ENCODE data around the gene TAF4. TPM values are rescaled to one million over a fixed set of nuclear protein-coding genes. Genes with fewer than 3 reads are reported as not detected.

The TAF4 gene
- total and polyA plus RNA-seq, 2 of the 13 experiments (the other 11 are each of a cell fraction or from before 2014, with no cell fraction given) = 5.9 to 12.0 TPM

DNA sequence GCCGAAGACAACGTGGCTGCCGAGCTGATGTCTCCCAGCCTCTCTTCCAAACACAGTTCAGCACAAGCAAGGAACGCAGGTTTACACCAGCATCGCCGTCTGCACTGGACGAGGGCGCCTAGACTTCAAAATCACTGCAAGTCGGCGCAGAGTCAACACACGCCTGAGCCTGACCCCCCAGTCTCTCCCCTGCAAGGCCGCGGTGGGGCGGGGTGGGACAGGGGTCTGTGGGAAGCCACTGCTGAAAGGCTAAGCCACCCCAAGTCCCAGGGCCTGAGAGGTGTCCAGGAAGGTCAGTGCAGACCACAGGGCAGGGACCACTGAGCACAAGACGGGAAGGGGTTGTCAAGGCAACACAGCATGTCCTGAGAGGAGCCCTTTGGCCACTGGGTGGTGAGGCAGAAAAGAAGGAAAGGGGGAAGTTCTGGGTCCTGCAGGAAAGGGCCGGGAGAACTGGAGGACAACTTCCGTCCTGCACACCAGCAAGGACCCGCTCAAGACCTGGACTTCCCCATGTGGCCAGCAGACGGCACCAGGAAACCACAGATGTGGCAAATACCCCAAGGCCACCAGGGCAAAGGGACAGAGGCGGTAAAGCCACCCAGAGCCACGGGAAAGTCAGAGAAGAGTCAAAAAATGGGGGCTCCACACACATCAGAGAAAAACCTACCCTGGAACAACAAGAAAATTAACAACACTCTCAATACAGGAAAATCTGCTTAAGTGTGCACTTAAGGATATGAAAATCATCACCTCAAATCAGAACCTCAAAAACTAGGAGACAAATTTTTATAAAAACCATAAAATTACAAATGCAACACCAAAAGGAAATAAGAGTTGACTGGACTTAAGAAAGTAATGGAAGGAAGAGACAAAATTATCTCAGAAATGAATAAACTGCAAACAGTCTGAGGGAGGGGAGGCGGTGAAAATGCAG lies 84.8 kb downstream of the TAF4 start (continued):
- TF ChIP-seq ZBTB21 (CRISPR knock-in tag; IDR thresholded peaks at IDR 0.05) = no peak
- TF ChIP-seq ZNF30 (CRISPR knock-in tag; IDR thresholded peaks at IDR 0.05) = no peak
- no peak for TF ChIP-seq RBM22 (optimal IDR thresholded peaks at IDR 0.05; ENCODE audit: low read length)
- TF ChIP-seq, protein P1, sequence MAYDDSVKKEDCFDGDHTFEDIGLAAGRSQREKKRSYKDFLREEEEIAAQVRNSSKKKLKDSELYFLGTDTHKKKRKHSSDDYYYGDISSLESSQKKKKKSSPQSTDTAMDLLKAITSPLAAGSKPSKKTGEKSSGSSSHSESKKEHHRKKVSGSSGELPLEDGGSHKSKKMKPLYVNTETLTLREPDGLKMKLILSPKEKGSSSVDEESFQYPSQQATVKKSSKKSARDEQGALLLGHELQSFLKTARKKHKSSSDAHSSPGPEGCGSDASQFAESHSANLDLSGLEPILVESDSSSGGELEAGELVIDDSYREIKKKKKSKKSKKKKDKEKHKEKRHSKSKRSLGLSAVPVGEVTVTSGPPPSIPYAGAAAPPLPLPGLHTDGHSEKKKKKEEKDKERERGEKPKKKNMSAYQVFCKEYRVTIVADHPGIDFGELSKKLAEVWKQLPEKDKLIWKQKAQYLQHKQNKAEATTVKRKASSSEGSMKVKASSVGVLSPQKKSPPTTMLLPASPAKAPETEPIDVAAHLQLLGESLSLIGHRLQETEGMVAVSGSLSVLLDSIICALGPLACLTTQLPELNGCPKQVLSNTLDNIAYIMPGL (CRISPR knock-in tag; IDR thresholded peaks at IDR 0.05; ENCODE audit: borderline replicate concordance in 1 of 2, low read depth in 1 of 2) = peak; percentile 52 to 61; a peak in 2 of 4 replicates
- no peak for TF ChIP-seq ZNF329 (CRISPR knock-in tag; IDR thresholded peaks at IDR 0.05; ENCODE audit: low read depth)
- no peak for TF ChIP-seq CEBPB (IDR thresholded peaks at IDR 0.05; ENCODE audit: borderline replicate concordance, low read depth, low read length)
- no peak for TF ChIP-seq ZNF674 (CRISPR knock-in tag; IDR thresholded peaks at IDR 0.05; ENCODE audit: low read depth)
- peak; percentile 70; the same call in 1 of the 2 replicates for TF ChIP-seq ZNF274 (CRISPR knock-in tag; IDR thresholded peaks at IDR 0.05)
- TF ChIP-seq MED13 (CRISPR knock-in tag; IDR thresholded peaks at IDR 0.05) = no peak
- TF ChIP-seq FOXP1 (IDR thresholded peaks at IDR 0.05) = no peak
- TF ChIP-seq FOXP1 (CRISPR knock-in tag; IDR thresholded peaks at IDR 0.05) = no peak
- no peak for TF ChIP-seq ZNF354B (CRISPR knock-in tag; IDR thresholded peaks at IDR 0.05)
- no peak for TF ChIP-seq ETV5 (CRISPR knock-in tag; IDR thresholded peaks at IDR 0.05; ENCODE audit: borderline replicate concordance)
- TF ChIP-seq CBFB (CRISPR knock-in tag; IDR thresholded peaks at IDR 0.05) = no peak
- TF ChIP-seq, protein P2, sequence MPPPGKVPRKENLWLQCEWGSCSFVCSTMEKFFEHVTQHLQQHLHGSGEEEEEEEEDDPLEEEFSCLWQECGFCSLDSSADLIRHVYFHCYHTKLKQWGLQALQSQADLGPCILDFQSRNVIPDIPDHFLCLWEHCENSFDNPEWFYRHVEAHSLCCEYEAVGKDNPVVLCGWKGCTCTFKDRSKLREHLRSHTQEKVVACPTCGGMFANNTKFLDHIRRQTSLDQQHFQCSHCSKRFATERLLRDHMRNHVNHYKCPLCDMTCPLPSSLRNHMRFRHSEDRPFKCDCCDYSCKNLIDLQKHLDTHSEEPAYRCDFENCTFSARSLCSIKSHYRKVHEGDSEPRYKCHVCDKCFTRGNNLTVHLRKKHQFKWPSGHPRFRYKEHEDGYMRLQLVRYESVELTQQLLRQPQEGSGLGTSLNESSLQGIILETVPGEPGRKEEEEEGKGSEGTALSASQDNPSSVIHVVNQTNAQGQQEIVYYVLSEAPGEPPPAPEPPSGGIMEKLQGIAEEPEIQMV (CRISPR knock-in tag; IDR thresholded peaks at IDR 0.05; ENCODE audit: low read depth) = no peak
- TF ChIP-seq, protein P3, sequence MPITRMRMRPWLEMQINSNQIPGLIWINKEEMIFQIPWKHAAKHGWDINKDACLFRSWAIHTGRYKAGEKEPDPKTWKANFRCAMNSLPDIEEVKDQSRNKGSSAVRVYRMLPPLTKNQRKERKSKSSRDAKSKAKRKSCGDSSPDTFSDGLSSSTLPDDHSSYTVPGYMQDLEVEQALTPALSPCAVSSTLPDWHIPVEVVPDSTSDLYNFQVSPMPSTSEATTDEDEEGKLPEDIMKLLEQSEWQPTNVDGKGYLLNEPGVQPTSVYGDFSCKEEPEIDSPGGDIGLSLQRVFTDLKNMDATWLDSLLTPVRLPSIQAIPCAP (CRISPR knock-in tag; IDR thresholded peaks at IDR 0.05; ENCODE audit: low read depth) = no peak
- TF ChIP-seq, protein P4, sequence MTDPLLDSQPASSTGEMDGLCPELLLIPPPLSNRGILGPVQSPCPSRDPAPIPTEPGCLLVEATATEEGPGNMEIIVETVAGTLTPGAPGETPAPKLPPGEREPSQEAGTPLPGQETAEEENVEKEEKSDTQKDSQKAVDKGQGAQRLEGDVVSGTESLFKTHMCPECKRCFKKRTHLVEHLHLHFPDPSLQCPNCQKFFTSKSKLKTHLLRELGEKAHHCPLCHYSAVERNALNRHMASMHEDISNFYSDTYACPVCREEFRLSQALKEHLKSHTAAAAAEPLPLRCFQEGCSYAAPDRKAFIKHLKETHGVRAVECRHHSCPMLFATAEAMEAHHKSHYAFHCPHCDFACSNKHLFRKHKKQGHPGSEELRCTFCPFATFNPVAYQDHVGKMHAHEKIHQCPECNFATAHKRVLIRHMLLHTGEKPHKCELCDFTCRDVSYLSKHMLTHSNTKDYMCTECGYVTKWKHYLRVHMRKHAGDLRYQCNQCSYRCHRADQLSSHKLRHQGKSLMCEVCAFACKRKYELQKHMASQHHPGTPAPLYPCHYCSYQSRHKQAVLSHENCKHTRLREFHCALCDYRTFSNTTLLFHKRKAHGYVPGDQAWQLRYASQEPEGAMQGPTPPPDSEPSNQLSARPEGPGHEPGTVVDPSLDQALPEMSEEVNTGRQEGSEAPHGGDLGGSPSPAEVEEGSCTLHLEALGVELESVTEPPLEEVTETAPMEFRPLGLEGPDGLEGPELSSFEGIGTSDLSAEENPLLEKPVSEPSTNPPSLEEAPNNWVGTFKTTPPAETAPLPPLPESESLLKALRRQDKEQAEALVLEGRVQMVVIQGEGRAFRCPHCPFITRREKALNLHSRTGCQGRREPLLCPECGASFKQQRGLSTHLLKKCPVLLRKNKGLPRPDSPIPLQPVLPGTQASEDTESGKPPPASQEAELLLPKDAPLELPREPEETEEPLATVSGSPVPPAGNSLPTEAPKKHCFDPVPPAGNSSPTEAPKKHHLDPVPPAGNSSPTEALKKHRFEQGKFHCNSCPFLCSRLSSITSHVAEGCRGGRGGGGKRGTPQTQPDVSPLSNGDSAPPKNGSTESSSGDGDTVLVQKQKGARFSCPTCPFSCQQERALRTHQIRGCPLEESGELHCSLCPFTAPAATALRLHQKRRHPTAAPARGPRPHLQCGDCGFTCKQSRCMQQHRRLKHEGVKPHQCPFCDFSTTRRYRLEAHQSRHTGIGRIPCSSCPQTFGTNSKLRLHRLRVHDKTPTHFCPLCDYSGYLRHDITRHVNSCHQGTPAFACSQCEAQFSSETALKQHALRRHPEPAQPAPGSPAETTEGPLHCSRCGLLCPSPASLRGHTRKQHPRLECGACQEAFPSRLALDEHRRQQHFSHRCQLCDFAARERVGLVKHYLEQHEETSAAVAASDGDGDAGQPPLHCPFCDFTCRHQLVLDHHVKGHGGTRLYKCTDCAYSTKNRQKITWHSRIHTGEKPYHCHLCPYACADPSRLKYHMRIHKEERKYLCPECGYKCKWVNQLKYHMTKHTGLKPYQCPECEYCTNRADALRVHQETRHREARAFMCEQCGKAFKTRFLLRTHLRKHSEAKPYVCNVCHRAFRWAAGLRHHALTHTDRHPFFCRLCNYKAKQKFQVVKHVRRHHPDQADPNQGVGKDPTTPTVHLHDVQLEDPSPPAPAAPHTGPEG (CRISPR knock-in tag; IDR thresholded peaks at IDR 0.05) = no peak
- 0 out of 2 replicates have a peak, but pooled peaks have one; percentile 50 for TF ChIP-seq ZNF235 (CRISPR knock-in tag; IDR thresholded peaks at IDR 0.05; ENCODE audit: borderline replicate concordance)
- no peak for TF ChIP-seq SMAD3 (CRISPR knock-in tag; IDR thresholded peaks at IDR 0.05)

Measured in HepG2 (cell line).